PFSK-1 (cell line): ENCODE data around the gene FADS2.

Experiments used
- POLR2AphosphoS5 ChIP-seq: IDR thresholded peaks from 2 replicates; pipeline ENCODE4 v1.6.1; 2012; ENCODE audit warnings: low read depth, mild to moderate bottlenecking, control low read depth, low read length, moderate library complexity
- SIN3A ChIP-seq: IDR thresholded peaks from 2 replicates; pipeline ENCODE4 v1.6.1; 2012; ENCODE audit warnings: mild to moderate bottlenecking, low read length, moderate library complexity, borderline replicate concordance; ENCODE audit not compliant: insufficient read depth
- TAF1 ChIP-seq: IDR thresholded peaks from 2 replicates; pipeline ENCODE4 v1.6.1; 2012; ENCODE audit warnings: low read length, control low read depth, borderline replicate concordance; ENCODE audit not compliant: insufficient read depth
- TF ChIP-seq, protein P1 (sequence below), 2 experiments: IDR thresholded peaks; 2 replicates each; pipeline versions ENCODE4 v1.6.1 to v1.8.0; 2011 to 2012; ENCODE audit warnings: low read depth in 2 of 2, low read length in 2 of 2, control low read depth in 1 of 2, inconsistent platforms in 1 of 2, mild to moderate bottlenecking in 1 of 2, moderate library complexity in 1 of 2; ENCODE audit not compliant: insufficient read depth in 1 of 2

- TF ChIP-seq TAF1, result no peak
- no peak for TF ChIP-seq POLR2AphosphoS5
- TF ChIP-seq SIN3A, result no peak
- TF ChIP-seq, protein P1, sequence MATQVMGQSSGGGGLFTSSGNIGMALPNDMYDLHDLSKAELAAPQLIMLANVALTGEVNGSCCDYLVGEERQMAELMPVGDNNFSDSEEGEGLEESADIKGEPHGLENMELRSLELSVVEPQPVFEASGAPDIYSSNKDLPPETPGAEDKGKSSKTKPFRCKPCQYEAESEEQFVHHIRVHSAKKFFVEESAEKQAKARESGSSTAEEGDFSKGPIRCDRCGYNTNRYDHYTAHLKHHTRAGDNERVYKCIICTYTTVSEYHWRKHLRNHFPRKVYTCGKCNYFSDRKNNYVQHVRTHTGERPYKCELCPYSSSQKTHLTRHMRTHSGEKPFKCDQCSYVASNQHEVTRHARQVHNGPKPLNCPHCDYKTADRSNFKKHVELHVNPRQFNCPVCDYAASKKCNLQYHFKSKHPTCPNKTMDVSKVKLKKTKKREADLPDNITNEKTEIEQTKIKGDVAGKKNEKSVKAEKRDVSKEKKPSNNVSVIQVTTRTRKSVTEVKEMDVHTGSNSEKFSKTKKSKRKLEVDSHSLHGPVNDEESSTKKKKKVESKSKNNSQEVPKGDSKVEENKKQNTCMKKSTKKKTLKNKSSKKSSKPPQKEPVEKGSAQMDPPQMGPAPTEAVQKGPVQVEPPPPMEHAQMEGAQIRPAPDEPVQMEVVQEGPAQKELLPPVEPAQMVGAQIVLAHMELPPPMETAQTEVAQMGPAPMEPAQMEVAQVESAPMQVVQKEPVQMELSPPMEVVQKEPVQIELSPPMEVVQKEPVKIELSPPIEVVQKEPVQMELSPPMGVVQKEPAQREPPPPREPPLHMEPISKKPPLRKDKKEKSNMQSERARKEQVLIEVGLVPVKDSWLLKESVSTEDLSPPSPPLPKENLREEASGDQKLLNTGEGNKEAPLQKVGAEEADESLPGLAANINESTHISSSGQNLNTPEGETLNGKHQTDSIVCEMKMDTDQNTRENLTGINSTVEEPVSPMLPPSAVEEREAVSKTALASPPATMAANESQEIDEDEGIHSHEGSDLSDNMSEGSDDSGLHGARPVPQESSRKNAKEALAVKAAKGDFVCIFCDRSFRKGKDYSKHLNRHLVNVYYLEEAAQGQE (IDR thresholded peaks at IDR 0.05; ENCODE audit: insufficient read depth in 1 of 2, low read depth in 2 of 2, low read length in 2 of 2), result no peak
These were observed 17.4 kb upstream of the FADS2 start for GRCh38 chr11:61810671-61811175.
